Measurements from ENCODE around the gene KRTAP4-8. TPM values are rescaled to one million over a fixed set of nuclear protein-coding genes. Genes with fewer than 3 reads are reported as not detected.

KRTAP4-8 gene
- total and polyA plus RNA-seq, 2 of the 8 experiments (the other 6 are each of a cell fraction or from before 2014, with no cell fraction given) = not detected

GRCh38 chr17:41065829-41066624 is 31.9 kb downstream of the KRTAP4-8 start, which contains the start of gene KRTAP2-4:
TSS of gene KRTAP2-4 (minus strand) at chr17:41065879. CDS start at chr17:41065845, 34 bp downstream.
- ChIA-PET CTCF (ENCODE audit: partially characterized antibody) (no interaction called here), POLR2A (ENCODE audit: partially characterized antibody) (no interaction called here)
- Histone ChIP-seq H2AK5ac (ENCODE audit: low read depth, low read length) (no peak within 1 kb of the TSS), H3K79me2 (ENCODE audit: control insufficient read depth in 1 of 2, insufficient read depth in 2 of 2, low read length in 2 of 2) (no peaks in the 10 kb centered on the region), H2BK12ac (ENCODE audit: low read depth, low read length) (no peak within 1 kb of the TSS), H4K8ac (ENCODE audit: extremely low read depth, insufficient read depth, low read length) (no peak within 1 kb of the TSS), H3K56ac (replicated peaks; ENCODE audit: insufficient read length, low read depth, low read length) (no peak within 1 kb of the TSS), H2AFZ (ENCODE audit: low read length) (no peak within 1 kb of the TSS), H3K4me3 (ENCODE audit: extremely low read depth in 1 of 4, insufficient read depth in 2 of 4, low read depth in 3 of 4, low read length in 4 of 4) (no peak within 1 kb of the TSS), H3K9me3 (ENCODE audit: insufficient read depth in 2 of 2, low read depth in 1 of 2, low read length in 1 of 2) (no peaks in the 10 kb centered on the region), H4K20me1 (replicated peaks in 1 of 2; ENCODE audit: control insufficient read depth in 1 of 2, insufficient read depth in 2 of 2, low read length in 2 of 2) (no peaks in the 10 kb centered on the region), H2BK20ac (ENCODE audit: low read length) (no peak within 1 kb of the TSS), H4K5ac (ENCODE audit: insufficient read length, low read depth, low read length) (no peak within 1 kb of the TSS), H3K18ac (ENCODE audit: extremely low read depth, low read length) (no peak within 1 kb of the TSS), H3K79me1 (ENCODE audit: low read depth, low read length) (no peaks in the 10 kb centered on the region), H3K4ac (replicated peaks; ENCODE audit: insufficient read length, low read depth, low read length) (no peak within 1 kb of the TSS), H3K4me2 (ENCODE audit: insufficient read depth in 1 of 2, low read depth in 2 of 2, low read length in 2 of 2) (no peak within 1 kb of the TSS), H2BK5ac (ENCODE audit: low read depth, low read length) (no peak within 1 kb of the TSS), H2BK120ac (replicated peaks; ENCODE audit: low read depth, low read length) (no peak within 1 kb of the TSS), H2BK15ac (ENCODE audit: low read length) (no peak within 1 kb of the TSS), H3K36me3 (ENCODE audit: control insufficient read depth in 2 of 4, insufficient read depth in 4 of 4, low read length in 3 of 4) (no peaks in the 10 kb centered on the region), H3K27ac (ENCODE audit: low read depth, low read length) (no peak within 1 kb of the TSS), H3K23ac (ENCODE audit: insufficient read length) (no peak within 1 kb of the TSS), H3K9ac (replicated peaks in 1 of 4; ENCODE audit: extremely low read depth in 1 of 4, low read depth in 3 of 4, low read length in 3 of 4) (no peak within 1 kb of the TSS), H3K27me3 (replicated peaks in 1 of 4; ENCODE audit: control insufficient read depth in 3 of 4, extremely low read depth in 1 of 4, insufficient read depth in 3 of 4, low read length in 3 of 4) (no peaks in the 10 kb centered on the region), H3K14ac (ENCODE audit: insufficient read length) (no peak within 1 kb of the TSS), H3K4me1 (replicated peaks in 1 of 4; ENCODE audit: control insufficient read depth in 3 of 4, insufficient read depth in 4 of 4, low read length in 3 of 4) (no peaks in the 10 kb centered on the region), H4K91ac (replicated peaks; ENCODE audit: insufficient read length, low read length) (no peak within 1 kb of the TSS), H3K23me2 (ENCODE audit: low read depth, low read length) (no peaks in the 10 kb centered on the region)
- 93% methylated on average over 5 of the region's 6 CpGs; no CpG with 5 or more reads in 1 of the 2 experiments for WGBS, 2 experiments (ENCODE audit: extremely low coverage in 1 of 2, insufficient coverage in 1 of 2, insufficient read length in 1 of 2, insufficient replicate concordance in 2 of 2, low coverage in 1 of 2, low lambda C conversion rate in 2 of 2, missing lambda C conversion rate in 1 of 2)
- FAIRE-seq = no peak
- TF ChIP-seq NRF1 (IDR thresholded peaks at IDR 0.05; ENCODE audit: low read depth, low read length) (no peak), CBX8 (IDR thresholded peaks at IDR 0.05; ENCODE audit: borderline replicate concordance, low read depth, low read length) (no peak), TAF7 (optimal IDR thresholded peaks at IDR 0.05; ENCODE audit: borderline replicate concordance, low read depth, low read length) (no peak), KDM4A (IDR thresholded peaks at IDR 0.05; ENCODE audit: low read depth, low read length, severe bottlenecking) (no peak), SAP30 (IDR thresholded peaks at IDR 0.05; ENCODE audit: insufficient read depth, insufficient replicate concordance, low read length) (no peak), SP4 (IDR thresholded peaks at IDR 0.05; ENCODE audit: low read length) (no peak), ZNF274 (IDR thresholded peaks at IDR 0.05; ENCODE audit: borderline replicate concordance, extremely low read depth, low read length) (no peak), JUN (IDR thresholded peaks at IDR 0.05; ENCODE audit: low read depth, low read length) (no peak)
- no peak for DNase-seq (ENCODE audit: low read depth in 1 of 2, low spot score in 2 of 2)
